Hepatocyte (in vitro differentiated cells): Measurements from ENCODE around the gene RNF144B. TPM values are rescaled to one million over a fixed set of nuclear protein-coding genes. Genes with fewer than 3 reads are reported as not detected.
"Not testable (repeated sequence)": the region's sequence is repeated elsewhere in the genome, so short reads cannot be mapped to it uniquely, and the experiment has no call there.

Experiments
- DNase-seq: peaks from one replicate; pipeline ENCODE4 v3.0.0-alpha.2; 2016; ENCODE audit warnings: low spot score
- H2AFZ ChIP-seq: fragments of 200-600 bp; sonication (generic); 2 replicates; pipeline ENCODE4 v1.6.0; 2016; ENCODE audit warnings: antibody characterized with exemption, mild to moderate bottlenecking
- H3K27ac ChIP-seq: fragments of 200-600 bp; sonication (generic); 2 replicates; pipeline ENCODE4 v1.5.1; 2016; ENCODE audit warnings: mild to moderate bottlenecking
- H3K27me3 ChIP-seq: fragments of 200-600 bp; sonication (generic); 2 replicates; pipeline ENCODE4 v1.6.1; 2016
- H3K36me3 ChIP-seq: fragments of 200-600 bp; sonication (generic); replicated peaks from 2 replicates; pipeline ENCODE4 v1.5.1; 2016; ENCODE audit warnings: low read depth; ENCODE audit not compliant: insufficient read depth
- H3K4me1 ChIP-seq: fragments of 200-600 bp; sonication (generic); 2 replicates; pipeline ENCODE4 v1.5.1; 2016; ENCODE audit warnings: mild to moderate bottlenecking, moderate library complexity; ENCODE audit not compliant: insufficient read depth
- H3K4me2 ChIP-seq: fragments of 200-600 bp; sonication (generic); 2 replicates; pipeline ENCODE4 v1.6.0; 2016
- H3K4me3 ChIP-seq: fragments of 200-600 bp; sonication (generic); 2 replicates; pipeline ENCODE4 v1.5.1; 2016; ENCODE audit warnings: mild to moderate bottlenecking
- H3K79me2 ChIP-seq: fragments of 200-600 bp; sonication (generic); 2 replicates; pipeline ENCODE4 v1.6.0; 2017; ENCODE audit warnings: mild to moderate bottlenecking
- H3K9me2 ChIP-seq: fragments of 200-600 bp; sonication (generic); replicated peaks from 2 replicates; pipeline ENCODE4 v1.6.0; 2017; ENCODE audit warnings: mild to moderate bottlenecking; ENCODE audit not compliant: insufficient read depth
- H3K9me3 ChIP-seq: fragments of 200-600 bp; sonication (generic); 2 replicates; pipeline ENCODE4 v1.5.1; 2016; ENCODE audit warnings: low read depth, mild to moderate bottlenecking
- H4K20me1 ChIP-seq: fragments of 200-600 bp; sonication (generic); 2 replicates; pipeline ENCODE4 v1.6.0; 2016; ENCODE audit warnings: mild to moderate bottlenecking; ENCODE audit not compliant: insufficient read depth, poor library complexity, severe bottlenecking
- EZH2 ChIP-seq: fragments of 200-600 bp; sonication (generic); IDR thresholded peaks from 2 replicates; pipeline ENCODE4 v1.6.1; 2016; ENCODE audit warnings: antibody characterized with exemption, mild to moderate bottlenecking, borderline replicate concordance
- EZH2phosphoT487 ChIP-seq: fragments of 200-600 bp; sonication (generic); IDR thresholded peaks from one replicate; pipeline ENCODE4 v1.6.1; 2018; ENCODE audit warnings: antibody characterized with exemption, mild to moderate bottlenecking, low read depth, moderate library complexity; ENCODE audit not compliant: unreplicated experiment, severe bottlenecking
- WGBS: methylation state at CpG from one replicate; pipeline ENCODE4 v1.1.6; 2016; ENCODE audit warnings: low lambda C conversion rate; ENCODE audit errors: missing lambda C conversion rate; 5-methylcytosine and 5-hydroxymethylcytosine counted together
- polyA plus RNA-seq: library from polyadenylated mRNA; unstranded; fragments of >200 nt; fragmentation: Nextera tagmentation; extraction: Ambion mirVana; gene quantifications from 2 replicates; pipeline ENCODE4 v1.2.1, GENCODE V29; 2016
- total RNA-seq: library from RNA; depleted of rRNA; stranded (reverse); fragments of >200 nt; gene quantifications from 2 replicates; pipeline ENCODE4 v1.2.3, GENCODE V29; 2014
- TF ChIP-seq, protein P1 (sequence below): fragments of 200-600 bp; sonication (generic); IDR thresholded peaks from 2 replicates; pipeline ENCODE4 v1.5.1; 2016; ENCODE audit warnings: antibody characterized with exemption, mild to moderate bottlenecking; ENCODE audit not compliant: poor library complexity

Gene RNF144B
- total and polyA plus RNA-seq, 2 experiments from 2014 or later, result 0.37 to 2.2 TPM

DNA sequence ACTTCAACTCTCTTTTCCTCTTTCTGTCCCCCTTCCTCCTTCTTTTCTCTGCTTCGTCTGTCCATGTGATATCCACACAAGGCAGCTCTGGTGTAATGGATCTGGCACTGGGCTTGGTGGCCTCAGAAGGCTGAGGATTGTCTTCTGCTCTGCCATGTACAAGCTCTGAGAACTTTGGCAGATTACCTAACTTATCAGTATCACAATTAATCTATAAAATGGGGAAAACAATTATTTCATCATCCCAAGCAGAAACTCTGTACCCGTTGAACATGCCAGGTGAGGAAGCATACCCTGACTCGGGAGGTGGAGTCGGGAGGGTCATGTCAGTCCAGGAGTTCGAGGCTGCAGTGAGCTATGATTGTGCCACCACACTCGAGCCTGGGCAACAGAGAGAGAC lies 10.6 kb downstream of the RNF144B start:
- Histone ChIP-seq H3K27me3 (no peaks in the 10 kb centered on the region), H3K27ac (no peak overlapping the region), H3K9me2 (no peaks in the 10 kb centered on the region), H2AFZ (no peak overlapping the region), H3K36me3 (no peaks in the 10 kb centered on the region), H3K9me3 (no peaks in the 10 kb centered on the region), H3K4me2 (no peak overlapping the region), H3K79me2 (no peaks in the 10 kb centered on the region), H3K4me3 (no peak overlapping the region), H4K20me1 (no peaks in the 10 kb centered on the region), H3K4me1 (no peaks in the 10 kb centered on the region)
- 94% methylated on average over 6 of the region's 6 CpGs for WGBS
- no peak for DNase-seq
- TF ChIP-seq EZH2phosphoT487 (no peak), EZH2 (no peak)
- TF ChIP-seq, protein P1, sequence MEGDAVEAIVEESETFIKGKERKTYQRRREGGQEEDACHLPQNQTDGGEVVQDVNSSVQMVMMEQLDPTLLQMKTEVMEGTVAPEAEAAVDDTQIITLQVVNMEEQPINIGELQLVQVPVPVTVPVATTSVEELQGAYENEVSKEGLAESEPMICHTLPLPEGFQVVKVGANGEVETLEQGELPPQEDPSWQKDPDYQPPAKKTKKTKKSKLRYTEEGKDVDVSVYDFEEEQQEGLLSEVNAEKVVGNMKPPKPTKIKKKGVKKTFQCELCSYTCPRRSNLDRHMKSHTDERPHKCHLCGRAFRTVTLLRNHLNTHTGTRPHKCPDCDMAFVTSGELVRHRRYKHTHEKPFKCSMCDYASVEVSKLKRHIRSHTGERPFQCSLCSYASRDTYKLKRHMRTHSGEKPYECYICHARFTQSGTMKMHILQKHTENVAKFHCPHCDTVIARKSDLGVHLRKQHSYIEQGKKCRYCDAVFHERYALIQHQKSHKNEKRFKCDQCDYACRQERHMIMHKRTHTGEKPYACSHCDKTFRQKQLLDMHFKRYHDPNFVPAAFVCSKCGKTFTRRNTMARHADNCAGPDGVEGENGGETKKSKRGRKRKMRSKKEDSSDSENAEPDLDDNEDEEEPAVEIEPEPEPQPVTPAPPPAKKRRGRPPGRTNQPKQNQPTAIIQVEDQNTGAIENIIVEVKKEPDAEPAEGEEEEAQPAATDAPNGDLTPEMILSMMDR, result no peak

GRCh38 chr6:18398225-18398624 lies 11.1 kb downstream of the RNF144B start:
- H3K4me3 ChIP-seq, H3K4me2 ChIP-seq, H3K27me3 ChIP-seq, H3K9me2 ChIP-seq, H4K20me1 ChIP-seq, H3K27ac ChIP-seq, H3K9me3 ChIP-seq, H3K79me2 ChIP-seq, H3K4me1 ChIP-seq, H3K36me3 ChIP-seq, DNase-seq, H2AFZ ChIP-seq: not testable (repeated sequence)
- 92% methylated on average over 4 of the region's 4 CpGs for WGBS

DNA sequence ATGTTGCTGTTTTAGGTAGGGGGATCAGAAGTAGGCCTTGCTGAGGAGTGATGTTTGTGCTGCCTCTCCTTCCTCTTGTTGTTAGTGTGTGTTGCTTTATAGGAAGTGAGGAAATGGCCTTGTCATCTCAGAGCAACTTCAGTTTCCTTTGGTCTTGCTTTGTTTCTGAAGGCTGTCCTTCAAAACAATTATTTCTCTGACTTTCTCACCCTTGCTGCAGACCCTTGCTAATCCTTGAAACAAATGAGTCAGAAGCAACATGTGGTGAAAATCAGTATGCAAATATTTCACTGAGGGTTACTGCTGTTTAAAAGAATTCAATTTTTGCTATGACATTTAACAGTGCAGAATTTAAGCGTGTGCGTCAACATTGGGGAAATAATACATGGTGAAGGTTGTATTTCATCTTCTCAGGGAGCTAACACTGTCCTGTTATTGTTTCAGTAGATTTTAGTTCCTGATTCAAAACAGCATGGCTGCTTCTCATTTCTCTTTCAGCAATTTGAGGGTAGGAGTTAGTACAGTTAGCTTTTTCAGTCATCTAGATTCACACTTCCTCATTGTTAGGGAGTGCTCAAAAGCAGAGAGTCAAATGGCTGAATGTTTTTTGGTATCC lies 13.8 kb downstream of the RNF144B start:
- Histone ChIP-seq H2AFZ (no peak overlapping the region), H3K27me3 (no peaks in the 10 kb centered on the region), H3K9me2 (no peaks in the 10 kb centered on the region), H3K79me2 (no peaks in the 10 kb centered on the region), H3K27ac (no peak overlapping the region), H4K20me1 (no peaks in the 10 kb centered on the region), H3K4me1 (peaks cover 2% of the 10 kb centered on the region), H3K4me2 (no peak overlapping the region), H3K9me3 (no peaks in the 10 kb centered on the region), H3K4me3 (no peak overlapping the region), H3K36me3 (no peaks in the 10 kb centered on the region)
- 96% methylated on average over 2 of the region's 2 CpGs for WGBS
- TF ChIP-seq EZH2phosphoT487 (no peak), EZH2 (no peak)
- TF ChIP-seq, protein P1, result no peak
- no peak for DNase-seq

- H3K4me2 ChIP-seq, H3K9me3 ChIP-seq, DNase-seq, H3K27me3 ChIP-seq, H3K36me3 ChIP-seq, H3K27ac ChIP-seq, H3K79me2 ChIP-seq, H3K9me2 ChIP-seq, H2AFZ ChIP-seq, H4K20me1 ChIP-seq, H3K4me3 ChIP-seq, H3K4me1 ChIP-seq: not testable (repeated sequence)
- WGBS, result 98% methylated on average over 6 of the region's 6 CpGs
Measured at GRCh38 chr6:18404965-18405364, 17.8 kb downstream of the RNF144B start.
